Liver (tissue), 9 donors: Measurements from ENCODE around the gene MDGA2. TPM values are rescaled to one million over a fixed set of nuclear protein-coding genes. Genes with fewer than 3 reads are reported as not detected.

Experiments used
- DNase-seq: peaks from one replicate; pipeline ENCODE4 v3.0.0-alpha.2; 2017; ENCODE audit warnings: low spot score
- H3K27ac ChIP-seq, 2 donors: one replicate each; pipeline ENCODE4 v1.7.0; 2013; ENCODE audit warnings: inconsistent platforms in 2 of 2, low read length in 2 of 2, control low read depth in 1 of 2, low read depth in 1 of 2, mild to moderate bottlenecking in 1 of 2
- H3K27me3 ChIP-seq, 4 donors: one replicate each; pipeline versions ENCODE4 v1.6.1 to v1.7.0; 2013; ENCODE audit warnings: low read length in 3 of 4, inconsistent platforms in 1 of 4, mild to moderate bottlenecking in 1 of 4, moderate library complexity in 1 of 4; ENCODE audit not compliant: control insufficient read depth in 4 of 4, insufficient read depth in 4 of 4
- H3K36me3 ChIP-seq, 4 donors: one replicate each; pipeline versions ENCODE4 v1.6.1 to v1.7.0; 2013; ENCODE audit warnings: low read length in 3 of 4, mild to moderate bottlenecking in 3 of 4, low read depth in 1 of 4, moderate library complexity in 1 of 4; ENCODE audit not compliant: control insufficient read depth in 4 of 4, insufficient read depth in 3 of 4
- H3K4me1 ChIP-seq, 4 donors: one replicate each; pipeline versions ENCODE4 v1.6.1 to v1.7.0; 2013; ENCODE audit warnings: low read length in 3 of 4, mild to moderate bottlenecking in 3 of 4, moderate library complexity in 1 of 4; ENCODE audit not compliant: control insufficient read depth in 4 of 4, insufficient read depth in 4 of 4
- H3K4me3 ChIP-seq, 3 donors: one replicate each; pipeline versions ENCODE4 v1.6.1 to v1.7.0; 2013; ENCODE audit warnings: low read length in 3 of 3, control low read depth in 1 of 3, low read depth in 1 of 3, mild to moderate bottlenecking in 1 of 3
- H3K9ac ChIP-seq, 2 donors: one replicate each; pipeline ENCODE4 v1.7.0; 2013; ENCODE audit warnings: low read length in 2 of 2, mild to moderate bottlenecking in 2 of 2, moderate library complexity in 2 of 2, control low read depth in 1 of 2, low read depth in 1 of 2
- H3K9me3 ChIP-seq, 4 donors: one replicate each; pipeline versions ENCODE4 v1.6.1 to v1.7.0; 2013; ENCODE audit warnings: low read length in 3 of 4; ENCODE audit not compliant: control insufficient read depth in 4 of 4
- ATF3 ChIP-seq: IDR thresholded peaks from 2 replicates; pipeline ENCODE4 v1.6.1; 2016; ENCODE audit warnings: antibody characterized with exemption
- CTCF ChIP-seq: fragments of 150-350 bp; IDR thresholded peaks from 2 replicates; pipeline ENCODE4 v1.5.1; 2017; ENCODE audit warnings: improper control_type of control experiment, low read depth, low read length; ENCODE audit not compliant: missing input control
- EGR1 ChIP-seq, 2 donors: IDR thresholded peaks; 2 replicates each; pipeline ENCODE4 v1.6.1; 2016 to 2018; ENCODE audit warnings: antibody characterized with exemption in 2 of 2, low read depth in 2 of 2
- FOXA1 ChIP-seq: IDR thresholded peaks from 2 replicates; pipeline ENCODE4 v1.6.1; 2016; ENCODE audit warnings: antibody characterized with exemption
- FOXA2 ChIP-seq: IDR thresholded peaks from 2 replicates; pipeline ENCODE4 v1.6.1; 2016; ENCODE audit warnings: antibody characterized with exemption
- GABPA ChIP-seq, 2 donors: IDR thresholded peaks in 1 of 2; conservative IDR thresholded peaks in 1 of 2; 2 replicates each; pipeline ENCODE4 v1.6.1; 2016; ENCODE audit warnings: antibody characterized with exemption in 2 of 2, mild to moderate bottlenecking in 1 of 2, moderate library complexity in 1 of 2
- HNF4A ChIP-seq, 2 donors: conservative IDR thresholded peaks; 2 replicates each; pipeline ENCODE4 v1.6.1; 2016; ENCODE audit warnings: antibody characterized with exemption in 2 of 2, mild to moderate bottlenecking in 2 of 2
- HNF4G ChIP-seq: IDR thresholded peaks from 2 replicates; pipeline ENCODE4 v1.6.1; 2016; ENCODE audit warnings: antibody characterized with exemption
- JUND ChIP-seq, 2 donors: IDR thresholded peaks; 2 replicates each; pipeline ENCODE4 v1.6.1; 2016; ENCODE audit warnings: antibody characterized with exemption in 2 of 2
- MAX ChIP-seq: IDR thresholded peaks from 2 replicates; pipeline ENCODE4 v1.6.1; 2016; ENCODE audit warnings: antibody characterized with exemption
- NR2F2 ChIP-seq: IDR thresholded peaks from 2 replicates; pipeline ENCODE4 v1.6.1; 2016; ENCODE audit warnings: antibody characterized with exemption
- RAD21 ChIP-seq, 2 donors: IDR thresholded peaks; 2 replicates each; pipeline ENCODE4 v1.6.1; 2016; ENCODE audit warnings: antibody characterized with exemption in 2 of 2, mild to moderate bottlenecking in 2 of 2
- REST ChIP-seq: IDR thresholded peaks from 2 replicates; pipeline ENCODE4 v1.6.1; 2016; ENCODE audit warnings: antibody characterized with exemption, mild to moderate bottlenecking
- SP1 ChIP-seq: IDR thresholded peaks from 2 replicates; pipeline ENCODE4 v1.6.1; 2018; ENCODE audit warnings: antibody characterized with exemption, mild to moderate bottlenecking
- YY1 ChIP-seq: IDR thresholded peaks from 2 replicates; pipeline ENCODE4 v1.6.1; 2016; ENCODE audit warnings: antibody characterized with exemption, mild to moderate bottlenecking
- ZBTB33 ChIP-seq: IDR thresholded peaks from 2 replicates; pipeline ENCODE4 v1.6.1; 2016; ENCODE audit warnings: antibody characterized with exemption
- WGBS: extraction: QIAGEN DNeasy Blood & Tissue Kit; methylation state at CpG from one replicate; pipeline ENCODE4 v1.1.7; 2013; 5-methylcytosine and 5-hydroxymethylcytosine counted together
- polyA plus RNA-seq, 2 donors: library from polyadenylated mRNA; stranded (reverse) in 1 of 2; unstranded in 1 of 2; fragments of 200-250 nt in 1 of 2; fragments of >200 nt in 1 of 2; fragmentation: Nextera tagmentation in 1 of 2; extraction: Ambion mirVana in 1 of 2; gene quantifications; one replicate each; pipeline versions ENCODE4 v1.2.1 to v1.2.3, GENCODE V29; 2013 to 2015
- total RNA-seq, 2 donors: library from RNA; depleted of rRNA; stranded (reverse); fragments of >200 nt; gene quantifications; one replicate each; pipeline ENCODE4 v1.2.3, GENCODE V29; 2014
- donor health status: healthy.
- donor health status: healthy.
- donor health status: healthy.
- donor health status: healthy.
- donor health status: healthy.

MDGA2 gene
- total and polyA plus RNA-seq, 4 donors: 0.05 to 0.33 (median 0.19) TPM

GRCh38 chr14:47524524-47524923 is 150.9 kb downstream of the MDGA2 start:
- no peak for TF ChIP-seq FOXA2
- TF ChIP-seq EGR1 (IDR thresholded peaks at IDR 0.05; ENCODE audit: low read depth in 2 of 2): no peak
- TF ChIP-seq REST: no peak
- TF ChIP-seq RAD21 (IDR thresholded peaks at IDR 0.05): no peak
- no peak for TF ChIP-seq ZBTB33
- TF ChIP-seq FOXA1: no peak
- TF ChIP-seq JUND (IDR thresholded peaks at IDR 0.05): no peak
- TF ChIP-seq HNF4A (conservative IDR thresholded peaks at IDR 0.05): no peak
- TF ChIP-seq YY1: no peak
- no peak for TF ChIP-seq SP1
- no peak for TF ChIP-seq GABPA (IDR thresholded peaks at IDR 0.05 in 1 of 2, conservative IDR thresholded peaks at IDR 0.05 in 1 of 2)
- no peak overlapping the region for H3K4me3 ChIP-seq
- H3K27me3 ChIP-seq: no peaks in the 10 kb centered on the region
- 80% methylated on average over 4 of the region's 4 CpGs for WGBS
- no peaks in the 10 kb centered on the region for H3K4me1 ChIP-seq
- no peak overlapping the region for H3K9ac ChIP-seq
- no peaks in the 10 kb centered on the region for H3K36me3 ChIP-seq
- no peak overlapping the region for H3K27ac ChIP-seq
- no peak for DNase-seq
- H3K9me3 ChIP-seq: no peaks in the 10 kb centered on the region

GRCh38 chr14:47520382-47520781 is 155.0 kb downstream of the MDGA2 start:
- TF ChIP-seq RAD21 (IDR thresholded peaks at IDR 0.05): no peak
- no peak for TF ChIP-seq SP1
- TF ChIP-seq CTCF: no peak
- TF ChIP-seq FOXA2: no peak
- no peak for TF ChIP-seq MAX
- no peak for TF ChIP-seq NR2F2
- no peak for TF ChIP-seq ATF3
- TF ChIP-seq HNF4G: no peak
- no peak for TF ChIP-seq GABPA (IDR thresholded peaks at IDR 0.05 in 1 of 2, conservative IDR thresholded peaks at IDR 0.05 in 1 of 2)
- no peak for TF ChIP-seq REST
- Histone ChIP-seq H3K9me3 (no peaks in the 10 kb centered on the region), H3K27me3 (no peaks in the 10 kb centered on the region), H3K9ac (no peak overlapping the region), H3K4me1 (no peaks in the 10 kb centered on the region), H3K36me3 (no peaks in the 10 kb centered on the region), H3K4me3 (no peak overlapping the region), H3K27ac (no peak overlapping the region)
- no peak for DNase-seq
- 86% methylated on average over 3 of the region's 3 CpGs for WGBS
